HUES6 (cell line): ENCODE data around the gene GAA.

ENCODE experiments used
- H3K27ac ChIP-seq: 2 replicates; pipeline ENCODE4 v1.7.0; 2013; ENCODE audit warnings: low read depth, mild to moderate bottlenecking, low read length, inconsistent platforms
- H3K27me3 ChIP-seq: 2 replicates; pipeline ENCODE4 v1.6.1; 2013; ENCODE audit warnings: low read length; ENCODE audit not compliant: control insufficient read depth, insufficient read depth
- H3K36me3 ChIP-seq: 2 replicates; pipeline ENCODE4 v1.6.1; 2013; ENCODE audit warnings: low read length; ENCODE audit not compliant: control insufficient read depth, insufficient read depth
- H3K4me1 ChIP-seq: 2 replicates; pipeline ENCODE4 v1.6.1; 2013; ENCODE audit warnings: low read length; ENCODE audit not compliant: control insufficient read depth, insufficient read depth
- H3K4me3 ChIP-seq: 2 replicates; pipeline ENCODE4 v1.5.1; 2013; ENCODE audit warnings: low read depth, low read length
- H3K9ac ChIP-seq: one replicate; pipeline ENCODE4 v1.6.1; 2013; ENCODE audit warnings: mild to moderate bottlenecking, low read length
- H3K9me3 ChIP-seq: 2 replicates; pipeline ENCODE4 v1.6.1; 2013; ENCODE audit warnings: low read depth, low read length; ENCODE audit not compliant: control insufficient read depth, insufficient read depth

GAA gene

DNA sequence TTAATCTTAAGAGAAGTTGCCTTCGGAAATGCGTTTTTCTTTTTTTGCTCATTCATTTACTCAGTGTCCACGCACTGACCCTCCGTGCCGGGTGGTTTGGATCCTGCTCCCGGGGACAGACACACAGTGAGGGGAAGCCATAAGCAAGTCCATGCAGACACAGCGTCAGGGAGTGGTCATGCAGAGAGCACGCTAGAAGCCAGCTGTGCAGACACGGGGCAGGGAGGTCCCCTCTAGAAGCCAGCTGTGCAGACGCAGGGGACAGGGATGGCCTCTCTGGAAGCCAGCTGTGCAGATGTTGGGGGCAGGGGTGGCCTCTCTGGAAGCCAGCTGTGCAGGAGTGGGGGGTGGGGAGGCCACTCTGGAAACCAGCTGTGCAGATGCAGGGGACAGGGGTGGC, 4.8 kb downstream of the GAA start:
- no peaks in the 10 kb centered on the region for H3K9me3 ChIP-seq
- no peak overlapping the region for H3K4me3 ChIP-seq
- peaks cover 12% of the 10 kb centered on the region for H3K4me1 ChIP-seq
- no peaks in the 10 kb centered on the region for H3K27me3 ChIP-seq
- H3K36me3 ChIP-seq = peaks cover 19% of the 10 kb centered on the region
- H3K9ac ChIP-seq = no peak overlapping the region
- H3K27ac ChIP-seq = no peak overlapping the region

GRCh38 chr17:80106751-80107150, 5.4 kb downstream of the GAA start:
- no peaks in the 10 kb centered on the region for H3K9me3 ChIP-seq
- H3K27me3 ChIP-seq = no peaks in the 10 kb centered on the region

DNA sequence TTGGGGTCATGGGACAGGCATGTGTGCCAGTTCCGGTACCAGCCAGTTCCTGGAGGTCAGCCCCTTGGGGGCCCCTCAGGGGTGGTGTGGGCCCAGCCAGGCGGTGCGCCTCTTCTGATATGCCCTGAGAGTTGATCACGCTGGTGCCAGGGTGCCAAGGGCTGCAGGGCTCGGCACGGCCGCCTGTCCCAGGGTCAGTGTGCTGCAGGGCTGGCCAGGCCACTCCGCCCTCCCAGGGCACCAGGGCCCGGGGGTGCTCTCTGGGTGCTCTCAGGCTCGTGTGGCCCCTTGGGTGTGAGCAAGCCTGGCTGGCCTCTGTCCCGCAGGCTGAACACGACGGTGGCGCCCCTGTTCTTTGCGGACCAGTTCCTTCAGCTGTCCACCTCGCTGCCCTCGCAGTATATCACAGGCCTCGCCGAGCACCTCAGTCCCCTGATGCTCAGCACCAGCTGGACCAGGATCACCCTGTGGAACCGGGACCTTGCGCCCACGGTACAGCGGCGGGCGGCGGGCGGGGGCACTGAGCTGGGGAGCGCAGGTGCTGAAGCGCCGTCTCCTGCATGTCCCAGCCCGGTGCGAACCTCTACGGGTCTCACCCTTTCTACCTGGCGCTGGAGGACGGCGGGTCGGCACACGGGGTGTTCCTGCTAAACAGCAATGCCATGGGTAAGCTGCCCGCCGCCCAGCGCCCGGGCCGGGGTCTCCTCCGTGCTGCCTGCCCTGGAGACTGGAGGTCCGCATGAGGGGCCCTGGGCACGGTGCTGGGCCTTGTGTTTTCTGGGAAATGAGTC, 6.0 kb downstream of the GAA start:
- Histone ChIP-seq H3K36me3 (peaks cover 19% of the 10 kb centered on the region), H3K9ac (no peak overlapping the region), H3K27ac (no peak overlapping the region), H3K4me3 (no peak overlapping the region), H3K4me1 (peaks cover 5% of the 10 kb centered on the region), H3K27me3 (no peaks in the 10 kb centered on the region), H3K9me3 (no peaks in the 10 kb centered on the region)

More at GRCh38 chr17:80106751-80107150, 5.4 kb downstream of the GAA start:
- Histone ChIP-seq H3K9ac (no peak overlapping the region), H3K36me3 (peaks cover 19% of the 10 kb centered on the region), H3K4me3 (no peak overlapping the region), H3K27ac (no peak overlapping the region), H3K4me1 (peaks cover 12% of the 10 kb centered on the region)

GRCh38 chr17:80108036-80108971, 6.9 kb downstream of the GAA start:
- no peaks in the 10 kb centered on the region for H3K27me3 ChIP-seq
- H3K9me3 ChIP-seq = no peaks in the 10 kb centered on the region
- peaks cover 22% of the 10 kb centered on the region for H3K36me3 ChIP-seq
- H3K27ac ChIP-seq = no peak overlapping the region
- no peak overlapping the region for H3K9ac ChIP-seq
- no peak overlapping the region for H3K4me3 ChIP-seq
- H3K4me1 ChIP-seq = peaks cover 8% of the 10 kb centered on the region

GRCh38 chr17:80109066-80109660, 7.8 kb downstream of the GAA start:
- H3K9ac ChIP-seq = no peak overlapping the region
- no peaks in the 10 kb centered on the region for H3K9me3 ChIP-seq
- H3K4me1 ChIP-seq = peaks cover 10% of the 10 kb centered on the region
- H3K27ac ChIP-seq = no peak overlapping the region
- H3K36me3 ChIP-seq = peaks cover 25% of the 10 kb centered on the region
- H3K27me3 ChIP-seq = no peaks in the 10 kb centered on the region
- H3K4me3 ChIP-seq = no peak overlapping the region

GRCh38 chr17:80109713-80110446, 8.5 kb downstream of the GAA start:
- H3K4me3 ChIP-seq = no peak overlapping the region
- H3K27ac ChIP-seq = no peak overlapping the region
- peaks cover 10% of the 10 kb centered on the region for H3K4me1 ChIP-seq
- no peaks in the 10 kb centered on the region for H3K27me3 ChIP-seq
- H3K9me3 ChIP-seq = no peaks in the 10 kb centered on the region
- no peak overlapping the region for H3K9ac ChIP-seq
- H3K36me3 ChIP-seq = peaks cover 25% of the 10 kb centered on the region

DNA sequence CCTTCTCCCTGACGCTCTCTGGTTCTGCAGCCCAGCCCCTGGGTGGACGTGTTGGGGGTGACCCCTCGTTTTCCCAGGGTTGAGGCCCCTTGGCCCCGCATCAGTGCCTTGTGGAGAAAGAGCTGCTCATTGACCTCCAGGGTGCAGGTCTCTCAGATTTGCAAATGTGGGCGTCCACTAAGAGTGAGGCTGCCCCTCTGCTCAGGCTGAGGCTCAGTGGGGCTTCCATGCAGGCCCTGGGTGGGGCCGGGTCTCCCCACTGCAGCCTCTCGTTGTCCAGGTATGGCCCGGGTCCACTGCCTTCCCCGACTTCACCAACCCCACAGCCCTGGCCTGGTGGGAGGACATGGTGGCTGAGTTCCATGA, 9.0 kb downstream of the GAA start:
- peaks cover 10% of the 10 kb centered on the region for H3K4me1 ChIP-seq
- no peaks in the 10 kb centered on the region for H3K9me3 ChIP-seq
- H3K27ac ChIP-seq = no peak overlapping the region
- H3K36me3 ChIP-seq = peaks cover 25% of the 10 kb centered on the region
- H3K4me3 ChIP-seq = no peak overlapping the region
- no peak overlapping the region for H3K9ac ChIP-seq
- no peaks in the 10 kb centered on the region for H3K27me3 ChIP-seq

- peaks cover 24% of the 10 kb centered on the region for H3K36me3 ChIP-seq
- H3K4me3 ChIP-seq = no peak overlapping the region
- no peaks in the 10 kb centered on the region for H3K9me3 ChIP-seq
- H3K27me3 ChIP-seq = no peaks in the 10 kb centered on the region
- H3K4me1 ChIP-seq = peaks cover 10% of the 10 kb centered on the region
- H3K9ac ChIP-seq = no peak overlapping the region
- H3K27ac ChIP-seq = no peak overlapping the region
These were observed 9.7 kb downstream of the GAA start for GRCh38 chr17:80110927-80111701.

DNA sequence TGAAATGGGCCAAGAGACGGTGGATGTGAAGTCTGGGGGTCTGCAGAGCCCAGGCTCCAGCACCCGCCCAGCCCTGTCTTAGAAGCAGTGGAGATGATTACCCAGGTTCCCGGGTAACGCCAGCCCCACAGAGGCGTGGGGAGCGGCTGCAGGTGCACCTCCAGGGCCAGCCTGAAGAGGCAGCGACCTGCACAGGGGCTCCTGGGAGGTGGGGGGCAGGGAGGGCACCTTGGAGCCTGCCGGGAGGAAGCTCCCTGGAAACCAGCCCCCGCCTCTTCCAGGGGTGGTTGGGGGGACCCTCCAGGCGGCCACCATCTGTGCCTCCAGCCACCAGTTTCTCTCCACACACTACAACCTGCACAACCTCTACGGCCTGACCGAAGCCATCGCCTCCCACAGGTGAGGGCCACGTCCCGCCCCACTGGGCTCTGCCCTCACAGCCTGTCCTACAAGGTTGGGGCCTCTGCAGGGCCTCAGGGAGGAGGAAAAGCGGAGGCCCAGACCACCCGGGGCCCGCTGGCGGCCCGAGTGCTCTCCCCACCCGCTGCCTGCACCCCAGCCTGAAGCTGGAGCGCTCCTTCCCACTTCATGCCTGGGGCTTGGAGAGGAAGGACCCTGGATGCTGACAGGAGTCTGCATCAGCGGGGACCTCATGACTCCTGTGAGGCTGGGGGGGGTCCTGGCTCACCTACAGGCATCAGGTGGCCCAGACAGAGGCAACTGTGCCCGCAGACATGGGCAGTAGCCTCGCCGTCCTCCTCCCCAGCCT, 10.5 kb downstream of the GAA start:
- no peak overlapping the region for H3K4me3 ChIP-seq
- H3K9ac ChIP-seq = no peak overlapping the region
- H3K27me3 ChIP-seq = no peaks in the 10 kb centered on the region
- 0 out of 2 replicates have a peak overlapping the region, but pooled peaks have one; percentile 53 for H3K27ac ChIP-seq
- peaks cover 10% of the 10 kb centered on the region for H3K4me1 ChIP-seq
- H3K9me3 ChIP-seq = no peaks in the 10 kb centered on the region
- H3K36me3 ChIP-seq = peaks cover 25% of the 10 kb centered on the region
